SJSA1 (cell line): ENCODE results near the gene HOMER3. TPM values are rescaled to one million over a fixed set of nuclear protein-coding genes. Genes with fewer than 3 reads are reported as not detected.
A peak's percentile ranks its signal among the peaks of the same experiment; 100 is the strongest.

Experiments
- DNase-seq, 2 experiments: peaks; one replicate each; pipeline ENCODE4 v3.0.0-alpha.2; 2015 to 2020; ENCODE audit warnings: low spot score in 2 of 2, low read depth in 1 of 2
- H3K27ac ChIP-seq: fragments of 250-450 bp; sonication (Bioruptor Pico); 2 replicates; pipeline ENCODE4 v1.5.1; 2020; ENCODE audit warnings: mild to moderate bottlenecking, moderate library complexity
- H3K27me3 ChIP-seq: fragments of 250-450 bp; sonication (Bioruptor Pico); replicated peaks from 2 replicates; pipeline ENCODE4 v1.5.1; 2020; ENCODE audit warnings: mild to moderate bottlenecking, moderate library complexity
- H3K36me3 ChIP-seq: fragments of 250-450 bp; sonication (Bioruptor Pico); 2 replicates; pipeline ENCODE4 v1.5.1; 2020; ENCODE audit warnings: mild to moderate bottlenecking
- H3K4me1 ChIP-seq: fragments of 250-450 bp; sonication (Bioruptor Pico); replicated peaks from 2 replicates; pipeline ENCODE4 v1.6.1; 2021; ENCODE audit warnings: mild to moderate bottlenecking
- H3K4me3 ChIP-seq: fragments of 250-450 bp; sonication (Bioruptor Pico); 2 replicates; pipeline ENCODE4 v1.5.1; 2020; ENCODE audit warnings: mild to moderate bottlenecking
- H3K9me3 ChIP-seq: fragments of 250-450 bp; sonication (Bioruptor Pico); replicated peaks from 2 replicates; pipeline ENCODE4 v1.5.1; 2020; ENCODE audit warnings: mild to moderate bottlenecking
- total RNA-seq: library from RNA; depleted of rRNA; stranded (reverse); fragments of >200 nt; shearing (Covaris generic); gene quantifications from 2 replicates; pipeline ENCODE4 v1.2.3, GENCODE V29; 2014

The HOMER3 gene
- total RNA-seq, 1 experiment from 2014 or later: 53.7 TPM

- Histone ChIP-seq H3K4me3 (no peak overlapping the region), H3K9me3 (no peaks in the 10 kb centered on the region), H3K36me3 (peaks cover 27% of the 10 kb centered on the region), H3K27ac (no peak overlapping the region), H3K4me1 (peaks cover 9% of the 10 kb centered on the region), H3K27me3 (peaks cover 16% of the 10 kb centered on the region)
- DNase-seq: peak in 1 of 2 experiments; percentile 36
Observed at GRCh38 chr19:18898607-18899408, 42.2 kb downstream of the HOMER3 start.

GRCh38 chr19:18898081-18898606, 42.9 kb downstream of the HOMER3 start:
- Histone ChIP-seq H3K27me3 (peaks cover 19% of the 10 kb centered on the region), H3K9me3 (no peaks in the 10 kb centered on the region), H3K36me3 (peaks cover 24% of the 10 kb centered on the region), H3K4me3 (no peak overlapping the region), H3K27ac (no peak overlapping the region), H3K4me1 (peaks cover 9% of the 10 kb centered on the region)
- DNase-seq: peak in 1 of 2 experiments; percentile 46

- no peak for DNase-seq
- Histone ChIP-seq H3K27ac (no peak overlapping the region), H3K4me1 (peaks cover 9% of the 10 kb centered on the region), H3K36me3 (peaks cover 24% of the 10 kb centered on the region), H3K27me3 (peaks cover 19% of the 10 kb centered on the region), H3K4me3 (no peak overlapping the region), H3K9me3 (no peaks in the 10 kb centered on the region)
Observed at GRCh38 chr19:18897094-18898029, 43.7 kb downstream of the HOMER3 start.

GRCh38 chr19:18896421-18896841, 44.6 kb downstream of the HOMER3 start:
- Histone ChIP-seq H3K9me3 (no peaks in the 10 kb centered on the region), H3K27me3 (peaks cover 20% of the 10 kb centered on the region)

GRCh38 chr19:18895824-18896341, 45.1 kb downstream of the HOMER3 start, which contains the start of gene CERS1:
CERS1 (minus strand) TSS chr19:18896158; CDS start chr19:18896072, 86 bp downstream.
- no peak within 1 kb of the TSS for H3K27ac ChIP-seq
- DNase-seq: no peak
- peaks cover 22% of the 10 kb centered on the region for H3K27me3 ChIP-seq
- no peaks in the 10 kb centered on the region for H3K9me3 ChIP-seq
- peaks cover 16% of the 10 kb centered on the region for H3K36me3 ChIP-seq
- peak within 1 kb of the TSS; percentile 19 for H3K4me3 ChIP-seq
- peaks cover 9% of the 10 kb centered on the region for H3K4me1 ChIP-seq

More at GRCh38 chr19:18896421-18896841, 44.6 kb downstream of the HOMER3 start:
- Histone ChIP-seq H3K36me3 (peaks cover 20% of the 10 kb centered on the region), H3K4me3 (no peak overlapping the region), H3K27ac (no peak overlapping the region), H3K4me1 (peaks cover 9% of the 10 kb centered on the region)
- no peak for DNase-seq

- DNase-seq: peak in 1 of 2 experiments; percentile 46
- H3K4me3 ChIP-seq: peak overlapping the region; percentile 19
- peaks cover 9% of the 10 kb centered on the region for H3K4me1 ChIP-seq
- H3K9me3 ChIP-seq: no peaks in the 10 kb centered on the region
- H3K27ac ChIP-seq: no peak overlapping the region
- peaks cover 14% of the 10 kb centered on the region for H3K36me3 ChIP-seq
- H3K27me3 ChIP-seq: peaks cover 22% of the 10 kb centered on the region
Observed at GRCh38 chr19:18895038-18895823, 45.8 kb downstream of the HOMER3 start.

- Histone ChIP-seq H3K36me3 (peaks cover 6% of the 10 kb centered on the region; the same call in 1 of the 2 replicates), H3K4me3 (no peak overlapping the region), H3K9me3 (no peaks in the 10 kb centered on the region), H3K4me1 (peaks cover 9% of the 10 kb centered on the region), H3K27ac (no peak overlapping the region), H3K27me3 (peaks cover 22% of the 10 kb centered on the region)
- no peak for DNase-seq
Observed at GRCh38 chr19:18894254-18895037, 46.6 kb downstream of the HOMER3 start.

- Histone ChIP-seq H3K27ac (no peak overlapping the region), H3K4me1 (peaks cover 9% of the 10 kb centered on the region), H3K9me3 (no peaks in the 10 kb centered on the region), H3K4me3 (no peak overlapping the region), H3K27me3 (peaks cover 22% of the 10 kb centered on the region), H3K36me3 (no peaks in the 10 kb centered on the region; the same call in 1 of the 2 replicates)
- DNase-seq: no peak
Observed at GRCh38 chr19:18893587-18894253, 47.3 kb downstream of the HOMER3 start.

- peaks cover 4% of the 10 kb centered on the region; the same call in 1 of the 2 replicates for H3K9me3 ChIP-seq
- peaks cover 16% of the 10 kb centered on the region for H3K27me3 ChIP-seq
- no peak overlapping the region for H3K4me3 ChIP-seq
- H3K4me1 ChIP-seq: peaks cover 3% of the 10 kb centered on the region
- peak in 1 of 2 experiments; percentile 43 for DNase-seq
- H3K36me3 ChIP-seq: no peaks in the 10 kb centered on the region
- H3K27ac ChIP-seq: no peak overlapping the region
Observed at GRCh38 chr19:18889949-18890745, 50.9 kb downstream of the HOMER3 start.

GRCh38 chr19:18886972-18887371, 54.0 kb downstream of the HOMER3 start:
- H3K4me1 ChIP-seq: no peaks in the 10 kb centered on the region

More at GRCh38 chr19:18886972-18887371, 54.0 kb downstream of the HOMER3 start:
- 0 out of 2 replicates have a peak, but pooled peaks cover 3% of the 10 kb centered on the region for H3K27me3 ChIP-seq
- H3K27ac ChIP-seq: no peak overlapping the region
- peaks cover 4% of the 10 kb centered on the region; the same call in 1 of the 2 replicates for H3K9me3 ChIP-seq
- no peak overlapping the region for H3K4me3 ChIP-seq
- H3K36me3 ChIP-seq: no peaks in the 10 kb centered on the region
- no peak for DNase-seq
